OCI-LY7 (cell line): Measurements from ENCODE around the gene TICAM2.

Source experiments
- CTCF ChIP-seq: fragments of 200-600 bp; sonication (generic); conservative IDR thresholded peaks from 2 replicates; pipeline ENCODE4 v1.5.1; 2014; ENCODE audit warnings: mild to moderate bottlenecking, antibody characterized with exemption, low read length, moderate library complexity, mixed read lengths
- EZH2phosphoT487 ChIP-seq: fragments of 200-600 bp; sonication (generic); IDR thresholded peaks from 2 replicates; pipeline ENCODE4 v1.6.1; 2018; ENCODE audit warnings: low read depth, borderline replicate concordance, mild to moderate bottlenecking, mixed run types, antibody characterized with exemption, low read length, moderate library complexity, mixed read lengths

- TF ChIP-seq CTCF (no peak), EZH2phosphoT487 (no peak)
These were observed 45.8 kb upstream of the TICAM2 start for GRCh38 chr5:115648056-115648455.
